SJCRH30 (cell line): ENCODE data around the gene PIP4K2B. TPM values are rescaled to one million over a fixed set of nuclear protein-coding genes. Genes with fewer than 3 reads are reported as not detected.
"Not testable (repeated sequence)": the region's sequence is repeated elsewhere in the genome, so short reads cannot be mapped to it uniquely, and the experiment has no call there.

Experiments
- DNase-seq, 2 experiments: peaks; one replicate each; pipeline ENCODE4 v3.0.0-alpha.2; 2015 to 2020
- H3K27ac ChIP-seq: fragments of 250-450 bp; sonication (Bioruptor Pico); 2 replicates; pipeline ENCODE4 v1.5.1; 2020; ENCODE audit warnings: mild to moderate bottlenecking, moderate library complexity
- H3K27me3 ChIP-seq: fragments of 250-450 bp; sonication (Bioruptor Pico); 2 replicates; pipeline ENCODE4 v1.5.1; 2020; ENCODE audit warnings: mild to moderate bottlenecking, moderate library complexity
- H3K36me3 ChIP-seq: fragments of 250-450 bp; sonication (Bioruptor Pico); 2 replicates; pipeline ENCODE4 v1.5.1; 2020; ENCODE audit warnings: mild to moderate bottlenecking, moderate library complexity
- H3K4me1 ChIP-seq: fragments of 250-450 bp; sonication (Bioruptor Pico); 2 replicates; pipeline ENCODE4 v1.5.1; 2020; ENCODE audit warnings: mild to moderate bottlenecking, moderate library complexity
- H3K4me3 ChIP-seq: fragments of 250-450 bp; sonication (Bioruptor Pico); 2 replicates; pipeline ENCODE4 v1.5.1; 2020; ENCODE audit warnings: mild to moderate bottlenecking, moderate library complexity
- H3K9me3 ChIP-seq: fragments of 250-450 bp; sonication (Bioruptor Pico); replicated peaks from 2 replicates; pipeline ENCODE4 v1.5.1; 2020; ENCODE audit warnings: mild to moderate bottlenecking, moderate library complexity
- total RNA-seq: library from RNA; depleted of rRNA; stranded (reverse); fragments of >200 nt; shearing (Covaris generic); gene quantifications from 2 replicates; pipeline ENCODE4 v1.2.3, GENCODE V29; 2014

PIP4K2B gene
- total RNA-seq, 1 experiment from 2014 or later: 39.8 TPM

DNA sequence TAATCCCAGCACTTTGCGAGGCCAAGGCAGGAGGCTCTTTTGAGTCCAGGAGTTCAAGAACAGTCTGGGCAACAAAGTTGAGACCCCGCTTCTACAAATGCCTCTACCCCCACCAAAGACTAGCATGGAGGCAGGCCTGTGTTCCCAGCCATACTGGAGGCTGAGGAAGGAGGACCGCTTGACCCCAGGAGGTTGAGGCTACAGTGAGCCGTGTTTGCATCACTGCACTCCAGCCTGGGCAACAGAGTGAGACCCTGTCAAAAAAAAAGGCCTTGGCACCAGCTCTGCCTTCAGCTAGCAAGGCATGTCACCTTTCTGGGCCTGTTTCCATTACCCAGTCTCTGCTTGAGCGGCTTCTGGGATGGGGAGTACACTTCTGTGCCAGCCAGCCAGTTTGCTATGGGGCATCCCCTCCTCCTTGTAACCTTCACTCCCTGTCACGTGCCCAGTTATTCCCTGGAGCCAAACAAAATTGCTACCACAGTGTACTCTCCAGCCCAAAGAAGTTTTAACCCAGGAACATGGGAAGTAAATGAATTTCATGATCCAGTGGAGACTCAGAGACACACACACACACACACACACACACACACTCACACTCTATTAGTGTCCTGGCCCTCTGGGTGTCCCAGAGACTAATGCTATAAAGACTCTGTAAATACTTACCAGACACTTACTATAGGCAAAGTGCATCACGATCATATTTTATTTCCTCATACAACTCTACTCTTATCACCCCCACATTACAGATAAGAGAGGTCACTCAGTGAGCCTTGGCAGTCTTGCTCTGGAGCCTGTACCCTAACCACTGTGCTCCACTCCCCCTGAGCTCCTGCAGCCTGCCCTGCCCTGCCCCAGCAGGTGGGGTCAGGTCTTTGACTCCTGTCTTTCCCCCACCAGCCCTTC lies 66.7 kb downstream of the PIP4K2B start:
- H3K27me3 ChIP-seq: no peaks in the 10 kb centered on the region
- H3K36me3 ChIP-seq: peaks cover 32% of the 10 kb centered on the region
- peaks cover 22% of the 10 kb centered on the region for H3K4me1 ChIP-seq
- H3K4me3 ChIP-seq: no peak overlapping the region
- no peak for DNase-seq
- H3K9me3 ChIP-seq: no peaks in the 10 kb centered on the region
- no peak overlapping the region for H3K27ac ChIP-seq

GRCh38 chr17:38731526-38732294 lies 67.6 kb downstream of the PIP4K2B start:
- no peaks in the 10 kb centered on the region for H3K9me3 ChIP-seq
- H3K27ac ChIP-seq: no peak overlapping the region
- peaks cover 26% of the 10 kb centered on the region for H3K36me3 ChIP-seq

DNA sequence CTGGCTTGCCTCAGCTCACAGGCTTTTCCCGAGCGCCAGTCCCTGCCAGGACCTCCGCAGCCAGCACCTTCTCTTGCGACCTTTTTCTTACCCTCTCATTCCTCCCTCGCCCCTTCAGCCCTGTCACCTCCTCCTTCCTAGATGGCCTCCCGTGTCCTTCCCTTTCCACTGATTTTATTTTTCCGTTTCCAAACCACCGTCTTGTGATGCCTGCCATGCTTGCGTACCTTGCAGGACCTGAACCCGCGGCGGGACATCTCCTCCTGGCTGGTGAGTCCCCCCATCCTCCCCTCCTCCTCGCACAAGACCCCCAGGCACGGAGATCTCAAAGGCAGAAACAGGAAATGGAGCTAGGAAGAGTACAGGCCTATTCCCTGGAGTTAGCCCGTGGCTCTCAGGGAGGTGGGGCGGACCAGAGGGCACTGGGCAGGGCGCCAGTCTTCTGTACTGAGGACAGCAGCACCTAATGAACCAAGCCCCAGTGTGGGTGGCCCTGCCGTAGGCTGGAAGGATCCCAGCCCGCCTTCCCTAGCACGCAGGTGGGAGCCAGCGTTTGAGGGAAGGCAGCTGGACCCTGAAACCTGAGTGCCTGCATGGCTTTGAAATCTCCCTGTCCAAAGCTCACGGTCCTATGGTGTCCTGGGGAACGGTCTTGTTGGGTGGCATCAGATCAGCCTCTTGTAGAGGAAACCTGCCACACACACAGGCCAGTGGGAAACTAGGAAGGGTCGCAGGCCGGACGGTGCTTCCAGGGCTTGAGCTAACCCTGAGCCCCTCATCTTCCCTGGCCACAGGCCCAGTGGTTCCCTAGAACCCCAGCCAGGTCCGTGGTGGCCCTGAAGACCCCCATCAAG lies 68.6 kb downstream of the PIP4K2B start:
- Histone ChIP-seq H3K36me3 (peaks cover 22% of the 10 kb centered on the region), H3K27ac (peak overlapping the region; percentile 35; the same call in 1 of the 2 replicates), H3K4me3 (peak overlapping the region; percentile 68), H3K4me1 (peaks cover 14% of the 10 kb centered on the region), H3K27me3 (no peaks in the 10 kb centered on the region), H3K9me3 (no peaks in the 10 kb centered on the region)
- peak; percentile 83 for DNase-seq

More at GRCh38 chr17:38731526-38732294, 67.6 kb downstream of the PIP4K2B start:
- Histone ChIP-seq H3K27me3 (no peaks in the 10 kb centered on the region), H3K4me3 (no peak overlapping the region; the same call in 1 of the 2 replicates), H3K4me1 (peaks cover 22% of the 10 kb centered on the region)
- no peak for DNase-seq

DNA sequence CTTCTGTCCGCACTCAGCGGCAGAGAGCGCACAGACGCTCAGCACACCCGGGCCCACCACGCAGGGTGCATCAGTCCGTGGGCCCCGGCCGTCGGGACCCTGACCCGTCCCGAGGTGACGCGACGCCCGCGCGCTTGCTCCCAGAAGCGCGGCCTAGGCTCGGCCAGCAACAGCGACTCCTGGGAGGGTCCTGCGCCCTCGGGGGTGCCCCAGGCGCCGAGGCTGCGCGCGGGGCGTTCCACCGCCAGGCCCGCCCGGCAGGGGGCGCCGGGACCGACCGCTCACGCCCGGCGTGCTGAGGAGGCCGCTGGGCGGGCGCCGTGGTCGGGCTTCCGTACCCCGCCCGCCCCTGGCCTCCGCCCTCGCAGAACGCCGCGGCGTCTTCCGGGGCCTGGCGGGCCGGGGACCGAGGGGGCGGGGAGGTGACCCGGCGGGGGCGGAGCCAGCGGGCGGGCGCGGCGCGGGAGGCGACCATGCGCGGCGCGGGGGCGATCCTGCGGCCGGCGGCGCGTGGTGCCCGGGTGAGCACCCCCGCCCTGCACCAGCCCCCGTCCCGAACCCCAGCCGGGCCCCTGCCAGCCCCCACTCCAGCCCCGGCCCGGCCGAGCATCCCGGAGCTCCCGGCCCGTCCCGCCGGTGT lies 69.3 kb downstream of the PIP4K2B start, which contains the start of gene CISD3:
Gene CISD3, plus strand, starts transcription at position 456 of the 640 bp plus-strand sequence. Its CDS starts 18 bp downstream, at position 474.
- peak; percentile 79 to 86 for DNase-seq
- H3K4me3 ChIP-seq: peak within 1 kb of the TSS; percentile 68
- no peaks in the 10 kb centered on the region for H3K27me3 ChIP-seq
- peak within 1 kb of the TSS; percentile 35; the same call in 1 of the 2 replicates for H3K27ac ChIP-seq
- H3K9me3 ChIP-seq: no peaks in the 10 kb centered on the region
- H3K4me1 ChIP-seq: peaks cover 13% of the 10 kb centered on the region
- H3K36me3 ChIP-seq: peaks cover 14% of the 10 kb centered on the region

GRCh38 chr17:38729368-38729885 lies 69.9 kb downstream of the PIP4K2B start:
- Histone ChIP-seq H3K27ac (peak overlapping the region; percentile 26; the same call in 1 of the 2 replicates), H3K4me1 (peaks cover 16% of the 10 kb centered on the region)

DNA sequence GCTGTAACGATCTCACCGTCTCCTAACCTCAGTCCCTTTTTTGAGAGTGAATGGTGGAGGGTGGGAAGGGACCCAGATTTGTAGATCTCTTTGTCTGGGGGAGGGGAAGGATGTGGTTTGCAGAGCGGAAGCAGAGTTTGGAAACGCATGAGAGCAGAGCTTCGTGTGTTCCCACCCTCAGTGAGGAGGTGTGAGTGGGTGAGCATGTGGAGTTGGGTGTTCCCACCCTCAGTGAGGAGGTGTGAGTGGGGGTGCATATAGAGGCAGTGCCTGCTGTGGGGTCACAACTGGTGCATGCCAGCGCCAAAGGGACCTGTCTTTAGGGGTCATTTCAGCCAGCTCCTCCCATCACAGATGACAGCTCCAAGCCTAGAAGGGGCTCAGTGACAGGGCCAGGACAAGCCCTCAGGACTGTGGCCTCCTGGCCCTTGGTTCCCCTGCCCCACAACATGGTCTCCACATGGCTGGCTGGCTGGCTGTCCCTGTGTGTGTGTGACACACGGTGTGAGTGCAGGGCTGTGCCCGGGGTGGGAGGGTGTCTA lies 71.0 kb downstream of the PIP4K2B start:
- DNase-seq: no peak
- H3K27me3 ChIP-seq: no peaks in the 10 kb centered on the region
- peaks cover 5% of the 10 kb centered on the region; the same call in 1 of the 2 replicates for H3K36me3 ChIP-seq
- no peaks in the 10 kb centered on the region for H3K9me3 ChIP-seq
- peaks cover 23% of the 10 kb centered on the region for H3K4me1 ChIP-seq
- H3K27ac ChIP-seq: no peak overlapping the region
- H3K4me3 ChIP-seq: no peak overlapping the region

More at GRCh38 chr17:38729368-38729885, 69.9 kb downstream of the PIP4K2B start:
- Histone ChIP-seq H3K36me3 (peaks cover 10% of the 10 kb centered on the region), H3K27me3 (no peaks in the 10 kb centered on the region), H3K4me3 (peak overlapping the region; percentile 68), H3K9me3 (no peaks in the 10 kb centered on the region)
- no peak for DNase-seq

DNA sequence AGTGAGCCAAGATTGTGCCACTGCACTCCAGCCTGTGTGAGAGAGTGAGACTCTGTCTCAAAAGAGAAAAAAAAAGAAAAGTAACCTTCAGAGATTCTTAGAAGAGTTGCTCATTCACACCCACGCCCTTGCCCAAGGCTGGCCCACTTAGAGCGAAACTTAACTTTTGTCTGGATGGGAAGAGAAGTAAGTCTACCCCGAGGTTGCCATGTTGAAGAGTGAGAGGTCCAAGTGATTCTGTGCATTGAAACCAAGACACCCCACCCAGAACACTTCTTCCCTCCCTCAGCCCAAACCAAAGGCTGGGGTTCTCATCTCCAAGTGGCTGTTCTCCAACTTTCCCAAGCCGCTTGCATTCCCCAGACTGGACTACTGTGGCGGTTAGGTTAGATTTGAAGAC lies 71.6 kb downstream of the PIP4K2B start:
- no peaks in the 10 kb centered on the region; the same call in 1 of the 2 replicates for H3K36me3 ChIP-seq
- DNase-seq: no peak
- peaks cover 23% of the 10 kb centered on the region for H3K4me1 ChIP-seq
- H3K4me3 ChIP-seq: no peak overlapping the region
- no peak overlapping the region for H3K27ac ChIP-seq
- no peaks in the 10 kb centered on the region for H3K27me3 ChIP-seq
- no peaks in the 10 kb centered on the region for H3K9me3 ChIP-seq

DNA sequence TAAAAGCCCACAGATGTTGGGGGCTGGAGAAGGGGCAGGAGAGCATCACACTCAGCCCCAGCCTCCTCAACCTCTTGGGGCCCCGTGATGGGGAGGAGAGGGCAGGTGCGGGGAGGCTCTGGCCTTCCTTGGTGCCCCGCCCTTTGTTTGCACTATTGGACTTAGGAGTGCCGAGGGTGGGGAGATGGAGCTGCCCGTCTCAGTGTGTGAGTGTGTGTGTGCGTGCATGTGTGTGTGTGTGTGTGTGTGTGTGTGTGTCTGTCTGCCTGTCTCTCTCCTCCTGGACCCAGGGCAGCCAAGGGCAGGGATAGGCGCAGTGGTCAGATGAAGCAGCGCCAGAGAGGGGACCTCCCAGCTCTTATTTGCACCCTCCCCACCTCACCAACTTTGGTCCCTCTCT lies 73.2 kb downstream of the PIP4K2B start:
- not testable (repeated sequence) for H3K4me3 ChIP-seq, H3K9me3 ChIP-seq, DNase-seq, H3K27me3 ChIP-seq, H3K36me3 ChIP-seq, H3K27ac ChIP-seq
- H3K4me1 ChIP-seq: peaks cover 20% of the 10 kb centered on the region

- H3K36me3 ChIP-seq: peaks cover 6% of the 10 kb centered on the region; the same call in 1 of the 2 replicates
- no peaks in the 10 kb centered on the region for H3K9me3 ChIP-seq
- peak; percentile 54 to 70 for DNase-seq
- peaks cover 19% of the 10 kb centered on the region for H3K4me1 ChIP-seq
- H3K4me3 ChIP-seq: 0 out of 2 replicates have a peak overlapping the region, but pooled peaks have one; percentile 10
- peak overlapping the region; percentile 65 for H3K27ac ChIP-seq
- H3K27me3 ChIP-seq: no peaks in the 10 kb centered on the region
Measured at GRCh38 chr17:38725066-38725465, 74.3 kb downstream of the PIP4K2B start.

- Histone ChIP-seq H3K4me3 (0 out of 2 replicates have a peak overlapping the region, but pooled peaks have one; percentile 10), H3K9me3 (no peaks in the 10 kb centered on the region), H3K4me1 (peaks cover 19% of the 10 kb centered on the region), H3K27ac (peak overlapping the region; percentile 65), H3K27me3 (no peaks in the 10 kb centered on the region), H3K36me3 (peaks cover 6% of the 10 kb centered on the region; the same call in 1 of the 2 replicates)
- DNase-seq: peak; percentile 90 to 94
Measured at GRCh38 chr17:38724337-38724988, 74.9 kb downstream of the PIP4K2B start.

GRCh38 chr17:38721802-38722201 lies 77.6 kb downstream of the PIP4K2B start:
- Histone ChIP-seq H3K9me3 (no peaks in the 10 kb centered on the region), H3K4me1 (peaks cover 16% of the 10 kb centered on the region), H3K36me3 (peaks cover 6% of the 10 kb centered on the region; the same call in 1 of the 2 replicates), H3K27ac (no peak overlapping the region), H3K27me3 (no peaks in the 10 kb centered on the region), H3K4me3 (no peak overlapping the region)
- no peak for DNase-seq

DNA sequence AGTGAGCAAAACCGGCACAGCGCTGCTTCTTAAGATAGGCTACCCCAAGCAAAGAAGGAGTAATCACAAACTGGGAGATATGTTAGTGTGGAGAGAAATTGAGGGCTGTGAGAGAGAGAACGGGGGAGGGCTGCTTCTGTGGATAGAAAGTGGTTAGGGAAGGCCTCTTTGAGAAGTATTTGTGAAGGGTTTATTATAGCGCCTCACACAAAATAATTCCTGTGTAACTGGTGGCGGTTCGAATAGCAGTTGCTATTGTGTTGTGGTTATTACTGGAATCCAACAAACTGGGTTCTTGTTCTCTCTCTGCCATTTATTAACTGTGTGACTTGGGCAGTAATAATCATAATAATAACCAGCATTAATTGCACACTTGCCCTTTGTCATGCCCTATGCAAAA lies 78.4 kb downstream of the PIP4K2B start:
- Histone ChIP-seq H3K27me3 (no peaks in the 10 kb centered on the region), H3K27ac (no peak overlapping the region), H3K36me3 (peaks cover 6% of the 10 kb centered on the region; the same call in 1 of the 2 replicates), H3K4me3 (no peak overlapping the region), H3K4me1 (peaks cover 16% of the 10 kb centered on the region), H3K9me3 (no peaks in the 10 kb centered on the region)
- DNase-seq: no peak
